ENCODE data around the gene ZNF160.
"Not testable (repeated sequence)": the region's sequence is repeated elsewhere in the genome, so short reads cannot be mapped to it uniquely, and the experiment has no call there.

Gene ZNF160

DNA sequence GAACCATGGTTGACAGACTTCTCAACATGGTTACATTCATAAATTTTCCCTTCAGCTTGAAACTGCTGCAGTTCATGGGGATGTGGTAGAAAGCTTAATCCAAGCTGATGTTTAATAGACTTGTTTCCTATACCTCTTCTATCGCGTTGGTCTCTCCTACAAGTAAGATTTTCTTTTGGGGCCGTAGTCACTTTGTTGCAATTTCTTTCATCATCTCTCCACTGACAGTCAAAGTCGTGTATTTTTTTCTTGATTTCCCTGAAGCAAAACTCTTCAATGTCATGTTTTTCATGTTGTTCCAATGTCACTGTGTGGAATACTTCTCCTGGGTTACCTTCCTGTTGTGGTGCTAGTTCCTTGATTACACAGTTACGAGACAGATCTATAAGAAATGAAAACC lies 6.3 kb upstream of the ZNF160 start:
- TF ChIP-seq, protein P1, sequence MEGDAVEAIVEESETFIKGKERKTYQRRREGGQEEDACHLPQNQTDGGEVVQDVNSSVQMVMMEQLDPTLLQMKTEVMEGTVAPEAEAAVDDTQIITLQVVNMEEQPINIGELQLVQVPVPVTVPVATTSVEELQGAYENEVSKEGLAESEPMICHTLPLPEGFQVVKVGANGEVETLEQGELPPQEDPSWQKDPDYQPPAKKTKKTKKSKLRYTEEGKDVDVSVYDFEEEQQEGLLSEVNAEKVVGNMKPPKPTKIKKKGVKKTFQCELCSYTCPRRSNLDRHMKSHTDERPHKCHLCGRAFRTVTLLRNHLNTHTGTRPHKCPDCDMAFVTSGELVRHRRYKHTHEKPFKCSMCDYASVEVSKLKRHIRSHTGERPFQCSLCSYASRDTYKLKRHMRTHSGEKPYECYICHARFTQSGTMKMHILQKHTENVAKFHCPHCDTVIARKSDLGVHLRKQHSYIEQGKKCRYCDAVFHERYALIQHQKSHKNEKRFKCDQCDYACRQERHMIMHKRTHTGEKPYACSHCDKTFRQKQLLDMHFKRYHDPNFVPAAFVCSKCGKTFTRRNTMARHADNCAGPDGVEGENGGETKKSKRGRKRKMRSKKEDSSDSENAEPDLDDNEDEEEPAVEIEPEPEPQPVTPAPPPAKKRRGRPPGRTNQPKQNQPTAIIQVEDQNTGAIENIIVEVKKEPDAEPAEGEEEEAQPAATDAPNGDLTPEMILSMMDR (IDR thresholded peaks at IDR 0.05; ENCODE audit: low read depth, low read length, missing control alignments) = no peak
- DNase-seq = no peak
- in situ Hi-C loops (cut with HindIII; ENCODE audit: low pct_ligation_motif_present, low sequenced_read_pairs) = no loop called here
- H3K4me3 ChIP-seq (ENCODE audit: low read depth, low read length) = no peak overlapping the region
- no peaks in the 10 kb centered on the region for H3K27me3 ChIP-seq (replicated peaks)
- no peak overlapping the region for H3K27ac ChIP-seq
- peaks cover 9% of the 10 kb centered on the region for H3K36me3 ChIP-seq (replicated peaks)

DNA sequence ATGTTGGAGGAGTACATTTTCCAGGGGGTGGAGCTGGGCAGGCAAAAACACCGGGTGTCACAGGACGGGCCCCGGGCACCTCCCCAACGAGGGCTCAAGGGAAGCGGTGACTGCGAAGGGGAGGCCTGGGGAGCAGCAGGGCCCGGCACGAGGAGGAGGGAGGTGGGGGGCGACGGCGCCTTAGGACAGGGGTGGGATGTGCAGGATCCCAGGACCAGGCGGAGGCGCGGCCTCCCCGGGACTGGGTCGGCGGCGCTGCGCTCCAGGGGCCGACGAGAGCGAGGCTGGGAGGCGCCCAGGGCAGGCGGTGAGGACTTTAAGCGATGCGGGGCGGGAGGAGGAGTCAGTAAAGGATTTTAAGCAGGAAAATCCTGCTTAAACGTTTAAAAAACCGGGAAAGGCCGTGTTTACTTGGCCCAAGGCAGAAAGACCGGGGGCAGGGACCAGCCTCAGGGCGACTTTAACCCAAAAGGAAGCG lies 427 bp downstream of the ZNF160 start:
- Histone ChIP-seq H3K27me3 (replicated peaks) (no peaks in the 10 kb centered on the region), H3K36me3 (replicated peaks) (peaks cover 15% of the 10 kb centered on the region), H3K4me3 (ENCODE audit: low read depth, low read length) (peak overlapping the region; percentile 93), H3K27ac (peak overlapping the region; percentile 92)
- TF ChIP-seq, protein P1 (IDR thresholded peaks at IDR 0.05; ENCODE audit: low read depth, low read length, missing control alignments) = no peak
- in situ Hi-C loops (cut with HindIII; ENCODE audit: low pct_ligation_motif_present, low sequenced_read_pairs) = no loop called here
- peak; percentile 28 for DNase-seq

DNA sequence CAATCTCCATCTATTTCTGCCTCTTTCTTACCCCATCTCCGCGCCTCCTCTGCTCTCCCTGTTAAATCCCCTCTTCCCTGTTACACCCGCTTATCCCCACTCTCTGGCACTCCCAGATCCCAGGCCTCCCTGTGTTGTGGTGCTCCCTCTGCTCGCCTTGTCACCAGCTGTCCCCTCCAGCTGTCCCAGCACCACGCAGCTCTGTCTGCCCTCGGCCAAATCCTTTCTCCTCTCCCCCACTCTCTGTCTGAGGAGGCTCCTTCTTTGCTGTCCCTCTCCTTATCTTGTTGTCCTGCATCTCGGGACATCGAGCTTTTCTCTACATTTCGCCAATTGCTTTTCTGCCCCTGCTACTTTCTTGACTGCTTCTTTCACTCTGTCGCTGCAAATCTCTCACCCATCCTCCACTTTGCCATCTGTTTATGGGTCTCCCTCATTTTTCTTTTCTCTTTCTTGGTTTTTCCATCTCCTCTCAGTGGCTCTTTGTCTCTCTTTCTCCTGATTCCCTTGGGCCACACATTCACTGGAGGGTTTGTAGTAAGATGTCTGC lies 941 bp downstream of the ZNF160 start:
- peaks cover 18% of the 10 kb centered on the region for H3K36me3 ChIP-seq (replicated peaks)
- TF ChIP-seq, protein P1 (IDR thresholded peaks at IDR 0.05; ENCODE audit: low read depth, low read length, missing control alignments) = no peak
- H3K4me3 ChIP-seq (ENCODE audit: low read depth, low read length) = peak overlapping the region; percentile 93
- no peak for DNase-seq
- in situ Hi-C loops (cut with HindIII; ENCODE audit: low pct_ligation_motif_present, low sequenced_read_pairs) = no loop called here
- H3K27me3 ChIP-seq (replicated peaks) = no peaks in the 10 kb centered on the region
- peak overlapping the region; percentile 92 for H3K27ac ChIP-seq

DNA sequence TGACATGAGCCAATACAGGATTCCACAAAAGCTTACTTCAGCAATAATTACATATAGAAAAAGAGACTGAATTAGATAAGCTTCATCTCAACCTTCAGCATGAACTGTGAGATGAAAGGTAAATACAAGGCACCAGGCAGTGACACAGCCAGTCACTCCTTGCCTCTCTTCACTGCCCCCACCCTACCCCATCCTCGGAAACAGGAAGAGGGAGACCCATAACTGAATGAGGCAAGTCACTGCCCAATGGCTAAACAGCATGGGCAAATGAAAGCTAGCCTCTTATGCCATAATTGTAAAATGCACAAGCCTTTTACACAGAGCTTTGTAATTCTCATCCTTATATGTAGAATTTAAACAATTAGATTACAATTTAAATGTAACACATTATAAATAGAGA lies 1.7 kb downstream of the ZNF160 start:
- TF ChIP-seq, protein P1 (IDR thresholded peaks at IDR 0.05; ENCODE audit: low read depth, low read length, missing control alignments) = no peak
- peak overlapping the region; percentile 92 for H3K27ac ChIP-seq
- no peaks in the 10 kb centered on the region for H3K27me3 ChIP-seq (replicated peaks)
- H3K36me3 ChIP-seq (replicated peaks) = peaks cover 18% of the 10 kb centered on the region
- peak overlapping the region; percentile 93 for H3K4me3 ChIP-seq (ENCODE audit: low read depth, low read length)
- peak; percentile 10 for DNase-seq
- in situ Hi-C loops (cut with HindIII; ENCODE audit: low pct_ligation_motif_present, low sequenced_read_pairs) = no loop called here

DNA sequence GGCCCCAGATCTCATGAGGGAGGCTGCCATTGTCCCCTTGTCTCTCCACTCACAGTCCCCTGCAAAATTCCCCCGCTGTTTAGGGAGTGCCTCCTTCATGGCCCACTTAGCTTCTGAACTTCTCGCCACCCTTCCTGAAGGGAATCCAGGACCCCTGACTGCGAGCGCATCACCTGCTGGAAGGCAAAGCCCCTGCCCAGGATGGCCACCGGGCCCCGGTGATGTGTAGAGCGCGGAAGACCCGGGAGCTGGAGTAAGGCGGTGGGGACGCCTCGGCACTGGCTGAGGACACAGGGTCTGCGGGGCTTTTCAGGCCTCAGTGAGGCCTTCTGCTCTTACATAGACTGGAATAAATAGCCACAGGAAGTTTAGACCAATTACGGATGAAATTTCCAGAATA lies 4.7 kb downstream of the ZNF160 start:
- in situ Hi-C loops (cut with HindIII; ENCODE audit: low pct_ligation_motif_present, low sequenced_read_pairs); H3K4me3 ChIP-seq (ENCODE audit: low read depth, low read length); DNase-seq; H3K27ac ChIP-seq; H3K27me3 ChIP-seq (replicated peaks): not testable (repeated sequence)
- peaks cover 25% of the 10 kb centered on the region for H3K36me3 ChIP-seq (replicated peaks)

DNA sequence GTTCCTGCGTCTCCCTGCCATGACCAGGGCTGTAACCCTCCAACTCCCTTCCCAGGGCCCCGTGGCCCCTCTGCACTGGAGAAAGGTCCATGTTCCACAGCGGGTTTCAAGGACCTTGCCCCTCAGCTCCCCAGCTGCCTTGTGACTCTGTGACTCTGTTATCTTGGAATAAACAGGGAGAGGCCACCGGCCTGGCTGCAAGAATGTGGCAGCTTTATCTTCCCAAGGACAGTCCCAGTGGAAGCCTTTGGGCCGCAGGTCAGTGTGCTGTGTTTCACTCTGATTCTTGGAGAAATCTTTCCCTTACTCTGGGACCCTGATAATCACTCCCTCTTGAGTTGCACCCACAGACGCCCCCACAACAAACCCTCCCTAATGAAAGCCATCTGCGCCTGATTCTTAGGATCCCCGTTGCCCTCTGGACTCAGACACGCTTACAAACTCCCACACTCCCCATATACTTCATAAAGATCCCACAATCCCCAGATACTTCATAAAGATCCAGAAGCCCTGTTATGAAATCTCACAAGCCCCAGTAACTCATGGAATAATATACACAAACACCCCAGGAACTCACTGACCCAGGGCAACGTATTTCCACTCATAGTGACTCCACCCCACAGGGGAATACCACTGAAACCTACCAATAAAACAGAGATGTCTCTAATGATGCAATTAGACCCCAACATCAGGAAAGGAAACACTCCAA lies 6.1 kb downstream of the ZNF160 start:
- in situ Hi-C loops (cut with HindIII; ENCODE audit: low pct_ligation_motif_present, low sequenced_read_pairs); H3K27me3 ChIP-seq (replicated peaks); H3K27ac ChIP-seq; DNase-seq; H3K4me3 ChIP-seq (ENCODE audit: low read depth, low read length): not testable (repeated sequence)
- peaks cover 36% of the 10 kb centered on the region for H3K36me3 ChIP-seq (replicated peaks)

DNA sequence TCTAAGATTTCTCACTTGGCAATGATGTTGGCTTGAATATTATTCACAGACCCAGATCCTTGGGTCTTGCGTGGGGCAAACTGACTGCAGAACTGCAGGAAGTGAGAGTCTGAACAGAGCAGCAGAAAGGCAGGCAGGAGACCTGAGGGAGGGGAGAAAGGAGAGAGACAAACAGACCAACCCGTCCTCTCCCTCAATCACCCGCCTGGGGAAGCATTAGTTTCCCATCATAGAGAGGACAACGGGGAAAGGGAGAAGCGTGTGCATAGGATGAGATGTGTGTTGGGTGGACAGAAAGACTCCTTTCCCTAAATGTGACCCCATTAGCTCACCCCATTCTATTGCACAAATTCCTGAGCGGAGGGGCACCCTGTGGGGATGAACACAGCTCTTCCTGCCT lies 6.6 kb downstream of the ZNF160 start:
- H3K27me3 ChIP-seq (replicated peaks); DNase-seq; H3K27ac ChIP-seq; H3K4me3 ChIP-seq (ENCODE audit: low read depth, low read length); in situ Hi-C loops (cut with HindIII; ENCODE audit: low pct_ligation_motif_present, low sequenced_read_pairs): not testable (repeated sequence)
- H3K36me3 ChIP-seq (replicated peaks) = peaks cover 37% of the 10 kb centered on the region
